Measurements from ENCODE around the gene SCCPDH. TPM values are rescaled to one million over a fixed set of nuclear protein-coding genes. Genes with fewer than 3 reads are reported as not detected.

The SCCPDH gene
- total and polyA plus RNA-seq, 2 of the 13 experiments (the other 11 are each of a cell fraction or from before 2014, with no cell fraction given), result 36.7 to 62.3 TPM

DNA sequence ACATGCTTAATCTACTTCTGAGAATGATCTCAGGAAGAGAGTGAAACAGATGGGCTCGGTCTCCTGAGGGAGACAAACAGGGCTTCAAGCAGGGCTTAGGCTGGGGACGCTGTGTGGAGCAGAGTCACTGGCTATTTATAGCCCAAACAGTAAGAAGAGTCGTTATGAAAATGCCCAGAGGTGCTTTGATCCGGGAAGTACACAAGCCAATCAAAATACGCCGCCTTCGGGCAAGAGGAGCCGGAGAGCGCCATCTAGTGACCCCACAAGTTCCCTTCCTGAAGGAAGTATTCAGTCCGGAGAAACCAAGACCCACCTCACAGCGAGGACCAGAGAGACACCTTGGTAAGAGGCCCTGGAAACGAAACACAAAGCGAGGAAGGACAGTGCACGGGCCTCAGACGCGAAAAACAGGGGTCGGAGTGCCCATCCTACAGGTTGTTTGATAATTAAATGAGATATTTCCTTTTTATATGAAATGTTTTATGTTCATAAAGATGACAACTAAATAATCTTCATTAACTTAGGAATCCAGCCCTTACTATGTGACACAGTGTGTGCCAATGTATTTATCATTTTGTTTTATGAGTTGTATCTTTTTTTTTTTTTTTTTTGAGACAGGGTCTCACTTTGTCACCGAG lies 25.0 kb upstream of the SCCPDH start (continued):
- TF ChIP-seq ZNF512 (CRISPR knock-in tag; IDR thresholded peaks at IDR 0.05) (no peak), ZNF549 (CRISPR knock-in tag; IDR thresholded peaks at IDR 0.05) (no peak), GRHL1 (CRISPR knock-in tag; conservative IDR thresholded peaks at IDR 0.05) (no peak), ZNF674 (CRISPR knock-in tag; IDR thresholded peaks at IDR 0.05; ENCODE audit: low read depth) (no peak), FIP1L1 (IDR thresholded peaks at IDR 0.05; ENCODE audit: borderline replicate concordance, insufficient read depth, low read depth, low read length) (no peak), ZNF552 (CRISPR knock-in tag; IDR thresholded peaks at IDR 0.05; ENCODE audit: borderline replicate concordance) (no peak), IRX3 (CRISPR knock-in tag; IDR thresholded peaks at IDR 0.05; ENCODE audit: borderline replicate concordance, low read depth) (no peak), ERF (CRISPR knock-in tag; IDR thresholded peaks at IDR 0.05) (peak; percentile 59; the same call in 1 of the 2 replicates), ZNF891 (CRISPR knock-in tag; IDR thresholded peaks at IDR 0.05) (no peak), CEBPG (CRISPR knock-in tag; IDR thresholded peaks at IDR 0.05) (peak; percentile 7; the same call in 1 of the 2 replicates), HDAC1 (CRISPR knock-in tag; IDR thresholded peaks at IDR 0.05) (peak; percentile 44; the same call in 1 of the 2 replicates), ETS1 (CRISPR knock-in tag; IDR thresholded peaks at IDR 0.05) (no peak), MBNL3 (CRISPR knock-in tag; conservative IDR thresholded peaks at IDR 0.05) (no peak), TOPORS (CRISPR knock-in tag; IDR thresholded peaks at IDR 0.05) (no peak), GPN1 (CRISPR knock-in tag; IDR thresholded peaks at IDR 0.05; ENCODE audit: borderline replicate concordance) (no peak), ZNF138 (CRISPR knock-in tag; IDR thresholded peaks at IDR 0.05; ENCODE audit: low read depth) (no peak), ZNF564 (CRISPR knock-in tag; IDR thresholded peaks at IDR 0.05) (no peak), CHD2 (IDR thresholded peaks at IDR 0.05; ENCODE audit: low read depth, low read length) (no peak), SMAD3 (CRISPR knock-in tag; IDR thresholded peaks at IDR 0.05) (peak; percentile 54; the same call in 1 of the 2 replicates)
- TF ChIP-seq, protein P1, sequence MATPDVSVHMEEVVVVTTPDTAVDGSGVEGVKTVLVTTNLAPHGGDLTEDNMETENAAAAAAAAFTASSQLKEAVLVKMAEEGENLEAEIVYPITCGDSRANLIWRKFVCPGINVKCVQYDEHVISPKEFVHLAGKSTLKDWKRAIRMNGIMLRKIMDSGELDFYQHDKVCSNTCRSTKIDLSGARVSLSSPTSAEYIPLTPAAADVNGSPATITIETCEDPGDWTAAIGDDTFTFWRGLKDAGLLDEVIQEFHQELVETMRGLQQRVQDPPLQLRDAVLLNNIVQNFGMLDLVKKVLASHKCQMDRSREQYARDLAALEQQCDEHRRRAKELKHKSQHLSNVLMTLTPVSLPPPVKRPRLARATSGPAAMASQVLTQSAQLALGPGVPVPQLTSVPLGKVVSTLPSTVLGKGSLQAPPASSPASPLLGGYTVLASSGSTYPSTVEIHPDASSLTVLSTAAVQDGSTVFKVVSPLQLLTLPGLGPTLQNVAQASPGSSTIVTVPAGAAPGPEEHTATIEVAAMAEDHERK (CRISPR knock-in tag; IDR thresholded peaks at IDR 0.05; ENCODE audit: low read depth), result no peak
- TF ChIP-seq, protein P2, sequence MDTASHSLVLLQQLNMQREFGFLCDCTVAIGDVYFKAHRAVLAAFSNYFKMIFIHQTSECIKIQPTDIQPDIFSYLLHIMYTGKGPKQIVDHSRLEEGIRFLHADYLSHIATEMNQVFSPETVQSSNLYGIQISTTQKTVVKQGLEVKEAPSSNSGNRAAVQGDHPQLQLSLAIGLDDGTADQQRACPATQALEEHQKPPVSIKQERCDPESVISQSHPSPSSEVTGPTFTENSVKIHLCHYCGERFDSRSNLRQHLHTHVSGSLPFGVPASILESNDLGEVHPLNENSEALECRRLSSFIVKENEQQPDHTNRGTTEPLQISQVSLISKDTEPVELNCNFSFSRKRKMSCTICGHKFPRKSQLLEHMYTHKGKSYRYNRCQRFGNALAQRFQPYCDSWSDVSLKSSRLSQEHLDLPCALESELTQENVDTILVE (CRISPR knock-in tag; IDR thresholded peaks at IDR 0.05), result 0 out of 2 replicates have a peak, but pooled peaks have one; percentile 18

Data from HepG2 (cell line).